ENCODE measurements around the gene LBP.
"Not testable (repeated sequence)": the region's sequence is repeated elsewhere in the genome, so short reads cannot be mapped to it uniquely, and the experiment has no call there.

Gene LBP

GRCh38 chr20:38311091-38311490 lies 35.2 kb upstream of the LBP start:
- no peak for TF ChIP-seq CTCF (conservative IDR thresholded peaks at IDR 0.05)
- no peak overlapping the region for H3K27ac ChIP-seq

- no peak overlapping the region for H3K27ac ChIP-seq
- TF ChIP-seq CTCF (conservative IDR thresholded peaks at IDR 0.05), result no peak
These were observed 34.8 kb upstream of the LBP start for GRCh38 chr20:38311491-38311890.

- TF ChIP-seq CTCF (conservative IDR thresholded peaks at IDR 0.05), result no peak
- no peak overlapping the region for H3K27ac ChIP-seq
These were observed 32.6 kb upstream of the LBP start for GRCh38 chr20:38313676-38314075.

DNA sequence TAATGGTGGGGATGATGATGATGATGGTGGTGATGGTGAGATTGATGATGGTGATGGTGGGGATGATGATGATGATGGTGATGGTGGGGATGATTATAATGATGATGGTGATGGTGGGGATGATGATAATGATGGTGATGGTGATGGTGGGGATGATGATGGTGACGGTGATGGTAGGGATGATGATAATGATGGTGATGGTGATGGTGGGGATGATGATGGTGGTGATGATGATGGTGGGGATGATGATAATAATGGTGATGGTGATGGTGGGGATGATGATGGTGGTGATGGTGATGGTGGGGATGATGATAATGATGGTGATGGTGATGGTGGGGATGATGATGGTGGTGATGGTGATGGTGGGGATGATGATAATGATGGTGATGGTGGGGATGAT lies 31.9 kb upstream of the LBP start:
- H3K27ac ChIP-seq, result not testable (repeated sequence)

DNA sequence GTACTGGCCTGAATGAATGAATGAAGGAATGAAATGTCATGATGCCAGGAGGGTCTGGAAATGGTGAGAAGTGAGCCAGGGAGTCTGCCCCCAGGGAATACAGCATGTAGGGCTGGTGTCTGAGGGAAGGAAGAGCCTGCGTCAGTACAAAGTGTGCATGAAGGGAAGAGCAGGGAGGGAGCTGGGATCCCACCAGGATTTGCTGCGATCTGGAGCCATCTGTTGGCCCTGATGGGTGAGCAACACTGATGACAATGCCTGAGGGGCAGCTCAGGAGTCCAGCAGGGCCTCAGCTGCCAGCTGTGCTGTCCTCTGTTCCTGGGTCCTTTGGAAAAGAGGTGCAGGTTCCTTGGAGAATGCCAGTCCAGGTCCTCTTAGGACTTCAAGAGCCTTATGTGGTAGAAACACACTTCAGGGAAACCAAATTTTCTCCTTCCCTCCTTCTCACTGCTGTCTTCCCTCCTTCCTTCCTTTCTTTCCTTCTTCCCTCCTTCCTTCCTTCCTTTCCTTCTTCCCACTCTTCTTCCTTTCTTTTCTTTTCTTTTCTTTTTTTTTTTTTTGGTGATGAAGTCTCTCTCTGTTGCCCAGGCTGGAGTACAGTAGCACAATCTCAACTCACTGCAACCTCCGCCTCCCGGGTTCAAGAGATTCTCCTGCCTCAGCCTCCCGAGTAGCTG lies 30.9 kb upstream of the LBP start:
- H3K27ac ChIP-seq, result no peak overlapping the region

DNA sequence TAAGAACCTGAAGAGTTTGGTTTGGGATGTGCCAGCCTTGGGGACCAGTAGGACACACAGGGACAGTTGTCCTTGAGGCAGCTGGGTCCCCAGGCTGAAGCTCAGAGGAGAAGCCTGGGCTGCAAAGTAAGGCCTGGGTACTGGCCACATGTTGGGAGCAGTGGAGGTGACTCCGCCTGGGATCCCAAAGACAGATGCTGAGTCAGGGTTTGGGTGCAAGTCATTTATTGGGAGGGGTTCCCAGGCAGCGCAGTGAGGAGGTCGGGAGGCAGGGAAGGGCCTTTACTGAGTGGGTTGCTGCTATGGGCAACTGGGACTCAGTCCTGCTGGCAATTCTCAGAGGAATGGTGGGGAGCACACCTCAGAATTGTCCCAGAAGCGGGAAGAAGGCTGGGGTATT lies 29.9 kb upstream of the LBP start:
- no peak for TF ChIP-seq CTCF (conservative IDR thresholded peaks at IDR 0.05)
- H3K27ac ChIP-seq, result no peak overlapping the region

More for the DNA sequence above, 30.9 kb upstream of the LBP start:
- no peak for TF ChIP-seq CTCF (conservative IDR thresholded peaks at IDR 0.05)

DNA sequence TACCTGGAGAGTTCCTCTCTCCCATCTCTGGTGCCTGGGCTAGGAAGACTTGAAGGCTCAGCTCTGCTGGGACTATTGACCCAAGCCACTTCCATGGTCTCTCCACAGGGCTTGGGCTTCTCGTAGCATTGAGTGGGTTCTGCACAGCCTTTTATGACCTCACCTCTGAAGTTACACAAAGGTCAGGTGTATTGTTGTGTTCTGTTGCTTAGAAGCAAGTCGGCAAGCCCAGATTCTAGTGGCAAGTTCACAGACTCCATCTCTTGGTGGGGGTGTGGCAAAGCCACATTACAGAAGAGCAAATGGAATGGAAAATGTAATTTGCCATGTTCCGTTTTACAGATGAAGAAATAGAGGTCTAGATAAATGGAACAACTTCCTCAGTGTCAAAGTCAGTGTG lies 28.9 kb upstream of the LBP start:
- no peak overlapping the region for H3K27ac ChIP-seq
- no peak for TF ChIP-seq CTCF (conservative IDR thresholded peaks at IDR 0.05)

DNA sequence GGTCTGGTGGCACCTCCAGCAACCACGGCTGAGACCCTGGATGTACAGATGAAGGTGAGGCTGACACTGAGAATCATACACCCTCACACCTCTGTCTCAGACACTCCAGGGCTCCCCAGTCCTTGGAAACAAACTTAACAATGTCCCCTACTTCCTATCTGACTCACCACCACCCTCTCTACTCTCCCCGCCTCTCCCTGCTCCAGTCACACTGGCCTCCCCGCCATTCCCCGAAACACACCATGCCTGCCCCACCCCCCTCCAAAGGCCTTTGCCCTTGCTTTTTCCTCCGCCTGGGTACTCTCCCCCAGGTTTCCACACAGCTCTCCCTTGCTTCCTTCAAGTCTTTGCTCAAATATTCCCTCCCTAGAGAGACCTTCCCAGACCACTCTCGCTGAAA lies 26.1 kb upstream of the LBP start:
- no peak overlapping the region for H3K27ac ChIP-seq
- no peak for TF ChIP-seq CTCF (conservative IDR thresholded peaks at IDR 0.05)

Measured in VCaP (cell line).